ENCODE data around the gene OR10AG1. TPM values are rescaled to one million over a fixed set of nuclear protein-coding genes. Genes with fewer than 3 reads are reported as not detected.

Gene OR10AG1
- total and polyA plus RNA-seq, 2 of the 8 experiments (the other 6 are each of a cell fraction or from before 2014, with no cell fraction given): not detected

- no peak for TF ChIP-seq GABPA (IDR thresholded peaks at IDR 0.05; ENCODE audit: borderline replicate concordance, insufficient read depth, low read length)
- TF ChIP-seq, protein P1, sequence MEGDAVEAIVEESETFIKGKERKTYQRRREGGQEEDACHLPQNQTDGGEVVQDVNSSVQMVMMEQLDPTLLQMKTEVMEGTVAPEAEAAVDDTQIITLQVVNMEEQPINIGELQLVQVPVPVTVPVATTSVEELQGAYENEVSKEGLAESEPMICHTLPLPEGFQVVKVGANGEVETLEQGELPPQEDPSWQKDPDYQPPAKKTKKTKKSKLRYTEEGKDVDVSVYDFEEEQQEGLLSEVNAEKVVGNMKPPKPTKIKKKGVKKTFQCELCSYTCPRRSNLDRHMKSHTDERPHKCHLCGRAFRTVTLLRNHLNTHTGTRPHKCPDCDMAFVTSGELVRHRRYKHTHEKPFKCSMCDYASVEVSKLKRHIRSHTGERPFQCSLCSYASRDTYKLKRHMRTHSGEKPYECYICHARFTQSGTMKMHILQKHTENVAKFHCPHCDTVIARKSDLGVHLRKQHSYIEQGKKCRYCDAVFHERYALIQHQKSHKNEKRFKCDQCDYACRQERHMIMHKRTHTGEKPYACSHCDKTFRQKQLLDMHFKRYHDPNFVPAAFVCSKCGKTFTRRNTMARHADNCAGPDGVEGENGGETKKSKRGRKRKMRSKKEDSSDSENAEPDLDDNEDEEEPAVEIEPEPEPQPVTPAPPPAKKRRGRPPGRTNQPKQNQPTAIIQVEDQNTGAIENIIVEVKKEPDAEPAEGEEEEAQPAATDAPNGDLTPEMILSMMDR (IDR thresholded peaks at IDR 0.05; ENCODE audit: control extremely low read depth in 1 of 3, insufficient read depth in 1 of 3, low read depth in 1 of 3, low read length in 3 of 3): no peak
Measured at GRCh38 chr11:55970935-55971334, 1.2 kb upstream of the OR10AG1 start (continued).

Measured in H1 (cell line).